Cardiac fibroblast (primary cell): ENCODE data around the gene NEK6.
A peak's percentile ranks its signal among the peaks of the same experiment; 100 is the strongest.

ENCODE experiments used
- DNase-seq, 2 donors: peaks; one replicate each; pipeline versions ENCODE4 v3.0.0 to v3.0.0-alpha.2; 2010; ENCODE audit warnings: low read depth in 2 of 2
- H3K4me3 ChIP-seq, 2 donors: replicated peaks in 1 of 2; 1 replicate in 1 of 2; 2 replicates in 1 of 2; pipeline ENCODE4 v1.5.1; 2011; ENCODE audit warnings: low read depth in 2 of 2, low read length in 2 of 2, mild to moderate bottlenecking in 2 of 2, moderate library complexity in 1 of 2
- TF ChIP-seq, protein P1 (sequence below): IDR thresholded peaks from one replicate; pipeline ENCODE4 v1.5.1; 2011; ENCODE audit warnings: low read depth, mild to moderate bottlenecking, low read length, inconsistent platforms

The NEK6 gene

DNA sequence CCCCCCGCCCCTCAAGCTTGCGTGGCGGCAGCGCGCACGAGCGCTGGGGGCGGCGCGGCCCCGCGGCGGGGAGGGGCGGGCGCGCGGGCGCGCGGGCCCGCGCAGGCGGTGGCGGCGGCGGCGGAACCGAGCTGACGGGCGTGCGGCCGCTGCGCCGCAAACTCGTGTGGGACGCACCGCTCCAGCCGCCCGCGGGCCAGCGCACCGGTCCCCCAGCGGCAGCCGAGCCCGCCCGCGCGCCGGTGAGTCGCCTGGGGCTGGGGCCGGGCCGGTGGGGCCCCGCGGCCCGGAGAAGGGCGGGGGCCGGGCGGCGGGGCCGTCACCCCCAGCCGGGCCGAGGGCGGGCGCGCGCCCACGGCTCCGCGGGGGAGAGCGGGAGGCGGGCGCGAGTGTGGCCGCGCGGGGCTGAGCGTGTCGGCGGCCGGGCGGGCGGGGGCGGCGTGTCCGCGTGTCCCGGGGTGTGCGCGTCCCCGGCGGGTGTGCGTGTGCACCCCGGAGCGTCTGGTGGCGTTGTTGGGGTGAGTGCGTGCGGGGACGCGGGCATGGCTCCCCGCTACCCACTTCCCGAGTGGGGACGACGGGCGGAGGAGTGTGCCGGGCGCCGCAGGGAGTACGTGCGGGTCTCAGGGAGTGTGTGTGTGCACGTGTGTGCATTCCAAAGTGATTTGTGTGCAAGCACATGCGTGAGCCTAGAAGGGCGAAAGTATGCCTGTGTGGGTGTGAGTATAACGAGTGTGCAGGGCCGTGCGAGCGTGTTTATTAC is at the start of gene NEK6:
Gene NEK6, plus strand, starts transcription at position 106 of the 763 bp plus-strand sequence. CDS start 44,016 bp downstream, outside the sequence.
- H3K4me3 ChIP-seq: peak within 1 kb of the TSS; percentile 86 to 89
- TF ChIP-seq, protein P1, sequence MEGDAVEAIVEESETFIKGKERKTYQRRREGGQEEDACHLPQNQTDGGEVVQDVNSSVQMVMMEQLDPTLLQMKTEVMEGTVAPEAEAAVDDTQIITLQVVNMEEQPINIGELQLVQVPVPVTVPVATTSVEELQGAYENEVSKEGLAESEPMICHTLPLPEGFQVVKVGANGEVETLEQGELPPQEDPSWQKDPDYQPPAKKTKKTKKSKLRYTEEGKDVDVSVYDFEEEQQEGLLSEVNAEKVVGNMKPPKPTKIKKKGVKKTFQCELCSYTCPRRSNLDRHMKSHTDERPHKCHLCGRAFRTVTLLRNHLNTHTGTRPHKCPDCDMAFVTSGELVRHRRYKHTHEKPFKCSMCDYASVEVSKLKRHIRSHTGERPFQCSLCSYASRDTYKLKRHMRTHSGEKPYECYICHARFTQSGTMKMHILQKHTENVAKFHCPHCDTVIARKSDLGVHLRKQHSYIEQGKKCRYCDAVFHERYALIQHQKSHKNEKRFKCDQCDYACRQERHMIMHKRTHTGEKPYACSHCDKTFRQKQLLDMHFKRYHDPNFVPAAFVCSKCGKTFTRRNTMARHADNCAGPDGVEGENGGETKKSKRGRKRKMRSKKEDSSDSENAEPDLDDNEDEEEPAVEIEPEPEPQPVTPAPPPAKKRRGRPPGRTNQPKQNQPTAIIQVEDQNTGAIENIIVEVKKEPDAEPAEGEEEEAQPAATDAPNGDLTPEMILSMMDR: no peak
- DNase-seq: peak; percentile 52 to 56

GRCh38 chr9:124208571-124208970 is 49.2 kb upstream of the NEK6 start:
- H3K4me3 ChIP-seq: no peak overlapping the region
- TF ChIP-seq, protein P1: no peak
- DNase-seq: no peak

GRCh38 chr9:124209279-124209678 is 48.5 kb upstream of the NEK6 start:
- TF ChIP-seq, protein P1: no peak
- no peak overlapping the region for H3K4me3 ChIP-seq
- no peak for DNase-seq

DNA sequence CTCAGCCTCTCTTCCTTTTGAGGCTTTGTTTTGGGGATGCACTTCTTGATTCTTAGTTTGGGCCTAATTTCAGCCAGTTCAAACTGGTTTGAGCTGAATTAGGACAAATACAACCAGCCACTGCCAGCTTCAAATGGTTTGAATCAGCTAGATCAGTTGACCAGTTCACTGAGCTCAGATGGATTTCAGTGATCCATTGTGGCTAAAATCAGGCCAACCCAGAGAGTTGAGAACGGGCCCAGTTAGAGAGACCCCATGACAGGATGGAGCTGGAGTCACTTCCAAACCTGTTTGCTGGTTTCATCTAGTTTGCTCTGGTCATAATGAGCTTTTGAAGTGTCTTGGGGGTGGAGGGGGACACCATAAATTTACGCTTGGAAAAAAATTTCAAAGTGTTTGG is 48.0 kb upstream of the NEK6 start:
- H3K4me3 ChIP-seq: no peak overlapping the region
- DNase-seq: no peak
- TF ChIP-seq, protein P1: no peak

- DNase-seq: peak; percentile 17 to 51
- no peak overlapping the region for H3K4me3 ChIP-seq
- TF ChIP-seq, protein P1: no peak
These were observed 47.1 kb upstream of the NEK6 start for GRCh38 chr9:124210697-124211096.

- TF ChIP-seq, protein P1: no peak
- peak; percentile 59 to 73 for DNase-seq
- no peak overlapping the region for H3K4me3 ChIP-seq
These were observed 45.2 kb upstream of the NEK6 start for GRCh38 chr9:124212381-124213050.
